Endothelial cell of umbilical vein (primary cell): ENCODE data around the gene DIP2A. TPM values are rescaled to one million over a fixed set of nuclear protein-coding genes. Genes with fewer than 3 reads are reported as not detected.

Experiments
- BruUV-seq: library from RNA; stranded (reverse); fragments of 400-500 nt; replicated peaks from 2 replicates; lab custom pipeline; 2021; lab: Mats Ljungman, UMichigan
- CTCF ChIA-PET: fragments of 300-600, 350-600 bp; sonication (Branson Sonifier 250); formaldehyde crosslinking; loops from one replicate; lab custom pipeline; 2021; ENCODE audit warnings: antibody characterized with exemption, inconsistent platforms; lab: Charles Lee
- POLR2A ChIA-PET: fragments of 300-600, 350-600 bp; sonication (Branson Sonifier 250); formaldehyde crosslinking; loops from one replicate; lab custom pipeline; 2021; ENCODE audit warnings: antibody characterized with exemption, inconsistent platforms; lab: Charles Lee
- DNase-seq: peaks from one replicate; pipeline ENCODE4 v3.0.0-alpha.2; 2011; ENCODE audit warnings: low read depth, low spot score
- FAIRE-seq: peaks from 2 replicates; lab custom pipeline; 2011; peaks lifted over from hg19 to GRCh38; lab: Jason Lieb, UNC
- H2AFZ ChIP-seq: 2 replicates; pipeline ENCODE4 v1.6.0; 2012; ENCODE audit warnings: low read depth, low read length, control low read depth, inconsistent platforms
- H3K27ac ChIP-seq: 2 replicates; pipeline ENCODE4 v1.5.1; 2011; ENCODE audit warnings: low read depth, mild to moderate bottlenecking, control low read depth, low read length, moderate library complexity; ENCODE audit not compliant: insufficient read depth
- H3K27me3 ChIP-seq, 2 experiments: 2 replicates each; pipeline versions ENCODE4 v1.6.0 to v1.6.1; 2011; ENCODE audit warnings: low read length in 2 of 2, mixed read lengths in 1 of 2; ENCODE audit not compliant: control insufficient read depth in 2 of 2, insufficient read depth in 2 of 2
- H3K36me3 ChIP-seq, 2 experiments: 2 replicates in 1 of 2; 3 replicates in 1 of 2; pipeline ENCODE4 v1.5.1; 2011; ENCODE audit warnings: low read length in 2 of 2, mild to moderate bottlenecking in 1 of 2, moderate library complexity in 1 of 2; ENCODE audit not compliant: control insufficient read depth in 2 of 2, insufficient read depth in 2 of 2; ENCODE audit errors: extremely low read depth in 1 of 2
- H3K4me1 ChIP-seq: 3 replicates; pipeline ENCODE4 v1.5.1; 2011; ENCODE audit warnings: mild to moderate bottlenecking, low read length; ENCODE audit not compliant: control insufficient read depth, insufficient read depth; ENCODE audit errors: extremely low read depth
- H3K4me2 ChIP-seq: 2 replicates; pipeline ENCODE4 v1.6.1; 2011; ENCODE audit warnings: low read length, control low read depth, mixed read lengths; ENCODE audit not compliant: insufficient read depth
- H3K4me3 ChIP-seq, 3 experiments: fragments of 200-600 bp in 1 of 3; sonication (generic), shearing (Covaris generic) in 1 of 3; replicated peaks in 1 of 3; 2 replicates each; pipeline ENCODE4 v1.5.1; 2011 to 2016; ENCODE audit warnings: control low read depth in 3 of 3, low read length in 3 of 3, mild to moderate bottlenecking in 2 of 3, inconsistent platforms in 1 of 3, low read depth in 1 of 3, moderate library complexity in 1 of 3; ENCODE audit not compliant: insufficient read depth in 1 of 3
- H3K79me2 ChIP-seq: 2 replicates; pipeline ENCODE4 v1.6.0; 2012; ENCODE audit warnings: low read length, inconsistent platforms; ENCODE audit not compliant: control insufficient read depth, insufficient read depth
- H3K9ac ChIP-seq: replicated peaks from 2 replicates; pipeline ENCODE3; 2011; ENCODE audit warnings: low read length, control low read depth; ENCODE audit not compliant: insufficient read depth; ENCODE audit errors: extremely low read depth
- H3K9me1 ChIP-seq: replicated peaks from 3 replicates; pipeline ENCODE4 v1.6.0; 2011; ENCODE audit warnings: mild to moderate bottlenecking, low read length; ENCODE audit not compliant: control insufficient read depth, insufficient read depth; ENCODE audit errors: extremely low read depth
- H3K9me3 ChIP-seq: replicated peaks from 2 replicates; pipeline ENCODE4 v1.5.1; 2012; ENCODE audit warnings: low read length, inconsistent platforms; ENCODE audit not compliant: control insufficient read depth, insufficient read depth
- H4K20me1 ChIP-seq: replicated peaks from 2 replicates; pipeline ENCODE3; 2011; ENCODE audit warnings: mild to moderate bottlenecking, low read length; ENCODE audit not compliant: control insufficient read depth, insufficient read depth; ENCODE audit errors: extremely low read depth
- CTCF ChIP-seq, 2 donors: IDR thresholded peaks; 1 replicate in 1 of 2; 2 replicates in 1 of 2; pipeline ENCODE4 v1.5.1; 2011; ENCODE audit warnings: low read length in 2 of 2, mild to moderate bottlenecking in 2 of 2, moderate library complexity in 2 of 2, control low read depth in 1 of 2, inconsistent platforms in 1 of 2, low read depth in 1 of 2; ENCODE audit not compliant: insufficient read depth in 1 of 2; ENCODE audit errors: extremely low read depth in 1 of 2
- EZH2 ChIP-seq: IDR thresholded peaks from 2 replicates; pipeline ENCODE4 v1.6.1; 2012; ENCODE audit warnings: borderline replicate concordance, low read depth, mild to moderate bottlenecking, moderate library complexity, low read length, inconsistent platforms; ENCODE audit not compliant: severe bottlenecking
- FOS ChIP-seq: IDR thresholded peaks from 2 replicates; pipeline ENCODE4 v1.6.1; 2011; ENCODE audit warnings: mild to moderate bottlenecking, low read length, moderate library complexity, borderline replicate concordance; ENCODE audit not compliant: insufficient read depth
- GATA2 ChIP-seq: IDR thresholded peaks from 2 replicates; pipeline ENCODE4 v1.7.0; 2011; ENCODE audit warnings: low read depth, mild to moderate bottlenecking, moderate library complexity, mixed read lengths, low read length; ENCODE audit not compliant: insufficient read length, insufficient read depth
- JUN ChIP-seq: IDR thresholded peaks from 2 replicates; pipeline ENCODE4 v1.6.1; 2011; ENCODE audit warnings: borderline replicate concordance, low read depth; ENCODE audit not compliant: insufficient read length, insufficient read depth
- MYC ChIP-seq: IDR thresholded peaks from one replicate; pipeline ENCODE4 v1.6.1; 2011; ENCODE audit warnings: mild to moderate bottlenecking, low read depth, low read length
- POLR2A ChIP-seq: IDR thresholded peaks from 2 replicates; pipeline ENCODE4 v1.6.1; 2012; ENCODE audit warnings: low read depth, mild to moderate bottlenecking, control low read depth, low read length
- POLR2AphosphoS5 ChIP-seq: IDR thresholded peaks from 2 replicates; pipeline ENCODE4 v1.6.1; 2012; ENCODE audit warnings: low read depth, mild to moderate bottlenecking, control low read depth, low read length, moderate library complexity; ENCODE audit not compliant: insufficient read depth
- dilution Hi-C: fragments of 300-500 bp; cut with MboI; formaldehyde crosslinking; loops from one replicate; pipeline ENCODE4 v1.15.0; 2019; ENCODE audit warnings: low sequenced_read_pairs; ENCODE audit not compliant: extremely low pct_ligation_motif_present
- intact Hi-C: fragments of 100-400 bp; cut with micrococcal nuclease; formaldehyde crosslinking; loops from one replicate; pipeline ENCODE4 v1.10.0; 2022
- polyA plus RNA-seq, 4 experiments: library from polyadenylated mRNA; depleted of rRNA in 3 of 4; stranded (reverse) in 3 of 4; unstranded in 1 of 4; fragments of >200 nt; gene quantifications; 2 replicates each; pipeline versions ENCODE4 v1.2.1 to v1.2.3, GENCODE V29; 2011 to 2012; ENCODE audit warnings: missing spikeins in 1 of 4
- total RNA-seq: library from RNA; stranded (reverse); gene quantifications from 2 replicates; pipeline ENCODE4 v1.2.3, GENCODE V29; 2021
- TF ChIP-seq, protein P1 (sequence below): IDR thresholded peaks from 2 replicates; pipeline ENCODE4 v1.6.1; 2011; ENCODE audit not compliant: insufficient read depth, insufficient read length

The DIP2A gene
- total and polyA plus RNA-seq, 2 donors (not counting 3 experiments of a cell fraction or from before 2014, with no cell fraction given) = 34.5 to 62.1 TPM

- Histone ChIP-seq H3K9ac (no peak overlapping the region), H3K4me1 (no peaks in the 10 kb centered on the region), H4K20me1 (no peaks in the 10 kb centered on the region), H3K9me3 (no peaks in the 10 kb centered on the region), H3K4me3 (no peak overlapping the region), H3K27ac (no peak overlapping the region), H3K36me3 (peaks cover 10 to 32% of the 10 kb centered on the region in 2 experiments), H2AFZ (no peak overlapping the region), H3K79me2 (no peaks in the 10 kb centered on the region), H3K4me2 (no peak overlapping the region), H3K27me3 (no peaks in the 10 kb centered on the region), H3K9me1 (no peaks in the 10 kb centered on the region)
- intact Hi-C loops (no loop called here), dilution Hi-C loops (no loop called here)
- no TSS peak for BruUV-seq
- CTCF ChIA-PET = no interaction called here
- no peak for FAIRE-seq
- POLR2A ChIA-PET = no interaction called here
- TF ChIP-seq, protein P1, sequence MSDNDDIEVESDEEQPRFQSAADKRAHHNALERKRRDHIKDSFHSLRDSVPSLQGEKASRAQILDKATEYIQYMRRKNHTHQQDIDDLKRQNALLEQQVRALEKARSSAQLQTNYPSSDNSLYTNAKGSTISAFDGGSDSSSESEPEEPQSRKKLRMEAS = no peak
- no peak for TF ChIP-seq JUN
- DNase-seq = no peak
These were observed 22.1 kb upstream of the DIP2A start for GRCh38 chr21:46436621-46437020.

- dilution Hi-C loops (no loop called here), intact Hi-C loops (no loop called here)
- no TSS peak for BruUV-seq
- Histone ChIP-seq H3K27me3 (no peaks in the 10 kb centered on the region), H3K4me3 (no peak overlapping the region), H3K9ac (no peak overlapping the region), H3K79me2 (no peaks in the 10 kb centered on the region), H3K36me3 (peaks cover 10 to 31% of the 10 kb centered on the region in 2 experiments), H3K4me1 (no peaks in the 10 kb centered on the region), H3K9me1 (no peaks in the 10 kb centered on the region), H3K9me3 (no peaks in the 10 kb centered on the region), H3K27ac (no peak overlapping the region), H2AFZ (no peak overlapping the region), H4K20me1 (no peaks in the 10 kb centered on the region), H3K4me2 (no peak overlapping the region)
- FAIRE-seq (no peak), DNase-seq (no peak)
- TF ChIP-seq POLR2AphosphoS5 (no peak), FOS (no peak), GATA2 (no peak), POLR2A (no peak), MYC (no peak), EZH2 (no peak), CTCF (IDR thresholded peaks at IDR 0.05; ENCODE audit: extremely low read depth in 1 of 2, insufficient read depth in 1 of 2, low read depth in 1 of 2, low read length in 2 of 2) (no peak), JUN (no peak)
- TF ChIP-seq, protein P1 = no peak
- POLR2A ChIA-PET = no interaction called here
- CTCF ChIA-PET = no interaction called here
These were observed 21.6 kb upstream of the DIP2A start for GRCh38 chr21:46437096-46437498.
